ENCODE results near the gene DSCAML1.

Gene DSCAML1

DNA sequence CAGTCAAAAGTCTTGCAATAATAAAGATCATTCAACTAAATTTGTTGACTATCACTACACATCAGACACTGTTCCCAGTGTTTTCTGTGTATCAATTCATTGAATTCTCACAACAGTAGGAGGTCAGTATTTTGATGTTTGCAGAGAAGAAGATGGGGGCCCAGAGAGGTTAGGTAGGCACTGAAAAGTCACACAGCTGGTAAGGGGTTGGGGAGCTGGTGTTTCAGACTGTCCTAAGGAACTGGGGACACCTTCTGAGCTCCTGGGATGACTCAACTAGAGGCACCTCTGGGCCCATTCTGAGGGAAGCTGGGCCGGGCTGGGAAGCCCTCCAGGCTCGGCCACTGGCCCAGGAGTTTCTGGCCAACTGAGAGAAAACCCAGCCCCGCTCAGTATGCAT, 180.0 kb downstream of the DSCAML1 start:
- DNase-seq (ENCODE audit: extremely low read depth, low read depth) = no peak
- TF ChIP-seq, protein P1, sequence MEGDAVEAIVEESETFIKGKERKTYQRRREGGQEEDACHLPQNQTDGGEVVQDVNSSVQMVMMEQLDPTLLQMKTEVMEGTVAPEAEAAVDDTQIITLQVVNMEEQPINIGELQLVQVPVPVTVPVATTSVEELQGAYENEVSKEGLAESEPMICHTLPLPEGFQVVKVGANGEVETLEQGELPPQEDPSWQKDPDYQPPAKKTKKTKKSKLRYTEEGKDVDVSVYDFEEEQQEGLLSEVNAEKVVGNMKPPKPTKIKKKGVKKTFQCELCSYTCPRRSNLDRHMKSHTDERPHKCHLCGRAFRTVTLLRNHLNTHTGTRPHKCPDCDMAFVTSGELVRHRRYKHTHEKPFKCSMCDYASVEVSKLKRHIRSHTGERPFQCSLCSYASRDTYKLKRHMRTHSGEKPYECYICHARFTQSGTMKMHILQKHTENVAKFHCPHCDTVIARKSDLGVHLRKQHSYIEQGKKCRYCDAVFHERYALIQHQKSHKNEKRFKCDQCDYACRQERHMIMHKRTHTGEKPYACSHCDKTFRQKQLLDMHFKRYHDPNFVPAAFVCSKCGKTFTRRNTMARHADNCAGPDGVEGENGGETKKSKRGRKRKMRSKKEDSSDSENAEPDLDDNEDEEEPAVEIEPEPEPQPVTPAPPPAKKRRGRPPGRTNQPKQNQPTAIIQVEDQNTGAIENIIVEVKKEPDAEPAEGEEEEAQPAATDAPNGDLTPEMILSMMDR (IDR thresholded peaks at IDR 0.05; ENCODE audit: low read depth, low read length) = no peak

DNA sequence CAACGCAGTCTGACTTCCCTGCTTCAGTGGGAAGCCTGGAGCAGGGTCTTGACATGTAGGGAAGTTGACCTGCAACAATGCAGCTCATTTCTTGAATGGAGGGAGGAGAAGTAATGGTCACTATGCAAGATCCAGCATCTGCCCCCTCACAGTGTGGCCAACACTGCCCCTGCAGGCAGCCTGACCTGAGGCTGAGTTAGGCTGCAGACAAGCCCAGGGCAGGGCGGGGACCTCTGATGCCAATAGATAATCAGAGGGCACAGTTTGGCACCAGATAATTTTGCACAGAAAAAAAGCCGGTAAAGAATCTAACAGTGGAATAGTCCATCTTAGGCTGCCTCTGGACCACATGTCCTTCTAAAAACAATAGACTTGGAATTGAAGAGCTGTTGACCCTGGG, 182.3 kb downstream of the DSCAML1 start:
- TF ChIP-seq, protein P1 (IDR thresholded peaks at IDR 0.05; ENCODE audit: low read depth, low read length) = no peak
- DNase-seq (ENCODE audit: extremely low read depth, low read depth) = no peak

DNA sequence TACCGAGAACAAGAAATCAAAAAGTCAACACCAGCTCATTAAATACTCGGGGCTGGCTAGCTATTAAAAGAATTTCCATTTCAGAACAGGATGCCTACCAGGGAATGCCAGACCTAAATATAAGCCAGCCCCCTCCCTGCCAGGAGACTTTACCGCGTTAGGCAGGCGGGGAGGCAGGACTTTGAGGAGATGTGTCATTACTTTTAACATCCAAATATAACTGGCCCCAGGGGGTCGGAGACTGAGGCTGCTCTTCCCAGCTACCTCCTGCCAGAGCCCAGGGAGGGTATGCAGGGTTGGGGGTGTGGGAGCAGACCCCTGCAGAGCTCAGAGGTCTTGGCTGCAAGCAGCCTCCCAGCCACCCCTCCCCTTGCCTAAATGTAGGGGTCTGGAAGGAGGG, 183.5 kb downstream of the DSCAML1 start:
- no peak for DNase-seq (ENCODE audit: extremely low read depth, low read depth)

DNA sequence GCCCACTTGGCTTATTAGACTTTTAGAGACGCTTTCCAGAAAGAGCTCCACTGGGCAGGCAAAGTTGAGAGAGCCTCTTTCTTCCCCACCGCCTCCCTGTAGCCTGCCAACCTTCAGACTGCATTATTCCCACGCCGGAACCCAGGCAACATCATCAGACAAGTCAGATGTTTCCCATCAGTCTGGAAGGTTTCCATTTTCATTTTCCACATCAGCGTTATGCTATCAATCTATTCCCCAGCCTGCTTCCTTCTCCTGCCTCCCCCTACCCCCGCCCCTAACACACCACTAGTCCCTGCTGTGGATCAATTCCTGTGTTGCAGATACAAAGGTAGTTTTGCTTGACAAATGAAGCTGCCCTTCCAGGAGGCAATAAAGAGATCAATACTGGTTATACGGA, 184.8 kb downstream of the DSCAML1 start:
- TF ChIP-seq, protein P1 (IDR thresholded peaks at IDR 0.05; ENCODE audit: low read depth, low read length) = no peak
- no peak for DNase-seq (ENCODE audit: extremely low read depth, low read depth)

More for the DNA sequence above, 183.5 kb downstream of the DSCAML1 start:
- TF ChIP-seq, protein P1 (IDR thresholded peaks at IDR 0.05; ENCODE audit: low read depth, low read length) = no peak

DNA sequence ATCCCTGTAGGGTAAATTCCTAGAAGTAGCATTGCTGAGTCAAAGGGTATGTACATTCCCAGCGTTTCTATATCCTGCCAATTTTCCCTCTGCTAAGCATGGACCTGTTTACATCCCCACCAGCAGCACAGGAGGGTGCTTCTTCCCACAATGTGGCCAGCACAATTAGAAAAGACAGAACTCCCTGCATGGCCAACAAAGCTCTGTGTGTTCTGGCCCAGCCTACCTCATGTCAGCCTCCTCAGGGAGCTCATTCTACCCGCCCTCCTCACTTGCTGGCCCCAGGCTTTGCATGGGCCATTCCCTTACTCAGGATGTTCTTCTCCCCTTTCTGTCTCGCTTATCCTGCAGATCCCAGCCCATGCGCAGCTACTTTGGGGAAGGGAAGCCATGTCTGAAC, 186.1 kb downstream of the DSCAML1 start:
- TF ChIP-seq, protein P1 (IDR thresholded peaks at IDR 0.05; ENCODE audit: low read depth, low read length) = no peak
- DNase-seq (ENCODE audit: extremely low read depth, low read depth) = no peak

DNA sequence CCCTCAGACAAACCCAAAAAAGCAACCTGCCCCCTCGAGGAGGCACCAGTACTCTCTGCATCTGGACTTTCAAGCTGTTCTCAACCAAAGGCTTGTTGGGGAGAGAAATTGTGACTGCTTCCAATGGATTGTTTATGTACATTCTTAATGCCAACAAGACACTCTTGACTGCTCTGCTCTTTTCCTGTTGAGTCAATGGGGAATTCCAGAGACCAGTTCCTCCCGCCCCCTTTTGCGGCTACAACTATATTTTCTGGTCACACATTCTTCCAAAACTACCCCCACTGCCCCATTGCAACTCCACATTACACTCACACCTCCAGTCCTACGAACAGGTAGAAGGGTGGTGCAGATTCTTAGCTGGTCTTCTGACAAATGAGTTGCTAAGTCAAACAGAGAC, 187.0 kb downstream of the DSCAML1 start:
- TF ChIP-seq, protein P1 (IDR thresholded peaks at IDR 0.05; ENCODE audit: low read depth, low read length) = no peak
- DNase-seq (ENCODE audit: extremely low read depth, low read depth) = no peak

DNA sequence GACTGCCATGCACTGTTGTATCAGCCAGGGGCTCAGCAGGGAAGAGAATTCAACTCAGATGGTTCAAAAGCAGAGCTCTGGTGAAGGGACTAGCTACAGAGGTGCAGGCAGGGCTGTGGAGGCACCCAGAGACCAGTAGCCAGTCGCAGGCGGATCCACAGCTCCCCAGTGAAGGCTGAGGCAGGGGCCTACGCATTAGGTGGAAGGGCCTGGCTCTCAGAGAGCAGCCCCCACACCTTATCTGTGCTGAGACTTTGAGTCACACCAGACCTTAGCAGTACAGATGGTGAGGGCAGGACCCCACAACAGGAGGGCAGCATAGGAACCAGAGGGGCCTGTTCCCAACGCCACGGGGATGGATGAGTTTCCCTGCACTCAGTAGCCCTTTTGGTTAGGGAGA, 189.6 kb downstream of the DSCAML1 start:
- TF ChIP-seq, protein P1 (IDR thresholded peaks at IDR 0.05; ENCODE audit: low read depth, low read length) = no peak
- no peak for DNase-seq (ENCODE audit: extremely low read depth, low read depth)
